EL (cell line): ENCODE results near the gene ALG9.

Experiments
- DNase-seq: peaks from one replicate; pipeline ENCODE4 v3.0.0-alpha.2; 2016

Gene ALG9

GRCh38 chr11:111878849-111879636 lies 7.7 kb upstream of the ALG9 start, which contains the start of the genes CFAP68 and FDXACB1:
Gene CFAP68 (plus strand): TSS chr11:111879541. CDS start chr11:111879561, 20 bp downstream.
Gene FDXACB1 (minus strand): TSS chr11:111879165. CDS start chr11:111879132, 33 bp downstream.
- DNase-seq: peak; percentile 97

GRCh38 chr11:111878385-111878848 lies 7.0 kb upstream of the ALG9 start:
- DNase-seq: no peak

DNA sequence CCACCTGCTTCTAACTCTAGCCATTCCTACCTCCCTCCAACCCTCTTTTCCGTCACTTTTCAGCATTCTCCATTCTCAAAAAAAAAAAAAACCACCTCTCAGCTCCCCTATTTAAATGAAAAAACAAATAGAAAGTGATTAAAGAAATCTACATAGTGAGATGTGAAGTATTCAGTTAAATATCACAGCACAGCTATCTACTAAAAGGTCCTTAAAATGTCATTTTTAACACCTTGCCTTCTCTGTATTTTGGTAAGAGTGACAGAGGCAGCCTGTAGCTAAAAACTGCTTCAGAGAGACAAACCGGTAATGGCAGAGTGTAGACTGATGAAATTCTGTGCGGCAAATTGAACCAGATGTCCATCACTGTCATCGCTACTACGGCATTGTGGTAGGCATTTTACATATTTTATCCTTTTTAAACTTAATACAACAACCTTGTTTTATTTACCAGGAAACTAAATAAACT lies 346 bp upstream of the ALG9 start:
- DNase-seq: no peak

DNA sequence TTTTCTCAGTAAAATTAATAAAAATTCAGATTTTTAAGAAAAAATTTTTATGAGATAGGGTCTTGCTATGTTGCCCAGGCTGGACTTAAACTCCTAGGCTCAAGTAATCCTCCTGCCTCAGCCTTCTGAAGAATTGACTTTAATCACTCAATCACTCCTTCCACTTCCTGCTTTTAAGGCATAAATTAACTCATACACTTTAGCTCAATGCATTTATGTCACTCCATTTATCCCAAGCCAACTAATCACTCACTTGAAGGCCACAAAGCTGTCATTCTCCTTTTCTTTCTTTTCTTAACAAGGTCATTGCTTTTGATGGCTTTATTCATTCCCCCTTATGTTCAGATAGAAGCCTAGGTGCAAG lies 877 bp downstream of the ALG9 start:
- peak; percentile 3 for DNase-seq

- no peak for DNase-seq
Observed at GRCh38 chr11:111870113-111870512, 1.3 kb downstream of the ALG9 start.

DNA sequence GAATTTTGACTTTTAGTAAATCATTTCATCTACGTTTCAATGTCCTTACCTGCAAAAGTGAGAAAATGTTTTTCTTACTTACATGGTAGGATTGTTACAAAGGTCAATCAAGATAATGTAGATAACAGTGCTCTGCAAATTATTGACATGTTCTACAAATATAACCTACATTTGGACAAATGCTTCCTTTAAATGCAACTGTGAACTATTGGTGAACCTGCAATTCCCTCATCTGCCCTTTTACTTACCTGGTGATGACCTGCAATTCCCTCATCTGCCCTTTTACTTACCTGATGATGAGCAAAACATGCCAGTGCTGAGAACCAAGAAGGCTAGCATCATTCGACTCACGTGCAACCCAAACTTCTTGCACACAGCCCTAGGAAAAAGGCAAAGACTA lies 11.1 kb downstream of the ALG9 start:
- DNase-seq: no peak

DNA sequence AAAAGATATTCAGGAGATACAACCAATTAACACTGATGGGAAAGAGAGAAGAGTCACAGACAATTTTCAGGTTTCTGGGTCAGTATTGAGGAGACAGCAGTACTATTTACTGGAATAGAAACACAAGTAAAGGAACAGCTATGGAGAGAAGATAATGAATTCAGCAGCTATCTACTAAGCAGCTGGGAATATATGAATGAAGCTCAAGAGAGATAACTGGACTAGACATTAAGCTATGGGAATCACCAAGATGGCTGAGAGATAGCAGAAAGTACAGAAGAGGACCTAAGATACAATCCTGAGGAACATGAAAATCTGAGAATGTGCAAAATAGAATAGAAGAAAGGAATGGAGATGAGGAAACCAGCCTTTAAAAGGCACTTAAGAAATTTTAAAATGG lies 15.9 kb downstream of the ALG9 start:
- DNase-seq: no peak

- DNase-seq: no peak
Observed at GRCh38 chr11:111852103-111852502, 19.3 kb downstream of the ALG9 start.

- peak; percentile 5 for DNase-seq
Observed at GRCh38 chr11:111851636-111852035, 19.7 kb downstream of the ALG9 start.

GRCh38 chr11:111851067-111851466 lies 20.3 kb downstream of the ALG9 start:
- no peak for DNase-seq

- no peak for DNase-seq
Observed at GRCh38 chr11:111849631-111850030, 21.8 kb downstream of the ALG9 start.

- peak; percentile 67 for DNase-seq
Observed at GRCh38 chr11:111846636-111847035, 24.7 kb downstream of the ALG9 start.

DNA sequence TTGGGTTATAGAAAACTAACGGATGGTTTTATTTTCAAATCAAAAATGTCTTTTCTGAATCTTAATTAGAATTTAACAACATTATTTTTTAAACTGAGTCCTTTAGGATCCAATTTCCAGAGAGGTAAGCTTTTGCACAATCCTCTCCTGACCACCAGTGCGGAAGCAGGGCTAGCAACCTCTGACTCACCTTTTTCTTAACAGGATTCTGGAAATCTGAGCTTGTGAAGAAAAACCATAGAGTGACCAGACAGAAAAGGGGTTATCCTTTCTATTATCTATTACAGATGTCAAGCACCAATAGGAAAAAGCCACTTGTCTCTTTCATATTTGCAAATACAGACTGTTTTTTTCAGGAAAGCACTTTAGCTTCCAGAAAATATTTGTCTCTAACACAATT lies 25.3 kb downstream of the ALG9 start:
- DNase-seq: peak; percentile 16

- DNase-seq: no peak
Observed at GRCh38 chr11:111845276-111846028, 25.9 kb downstream of the ALG9 start.

- no peak for DNase-seq
Observed at GRCh38 chr11:111843661-111844060, 27.7 kb downstream of the ALG9 start.

DNA sequence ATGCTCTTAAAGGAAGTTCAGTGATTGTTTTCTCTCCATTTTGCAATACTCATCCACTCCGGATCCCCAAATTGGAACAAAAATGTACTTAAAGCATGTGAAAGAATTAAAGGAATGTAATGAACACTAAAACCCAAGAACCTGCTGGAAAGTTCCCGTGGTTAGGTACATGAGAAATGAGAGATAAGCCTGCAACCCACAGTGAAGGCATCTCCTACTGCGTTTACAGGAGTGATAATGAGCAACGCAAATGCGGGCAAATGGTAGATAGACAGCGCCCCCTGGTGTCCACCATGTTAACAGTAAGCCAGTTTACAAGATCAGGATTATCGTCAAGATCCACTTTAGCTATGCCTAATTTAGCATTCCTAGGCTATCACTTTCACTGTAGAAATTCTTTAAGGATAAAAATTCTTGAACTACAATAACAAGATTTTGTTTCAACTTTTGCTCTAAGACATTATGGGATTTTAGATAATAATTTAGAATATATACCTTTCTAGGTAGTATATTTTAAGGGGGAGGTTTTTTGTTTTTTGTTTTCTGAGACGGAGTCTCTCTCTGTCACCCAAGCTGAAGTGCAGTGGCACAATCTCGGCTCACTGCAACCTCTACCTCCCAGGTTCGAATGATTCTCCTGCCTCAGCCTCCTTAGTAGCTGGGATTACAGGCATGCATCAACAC lies 29.9 kb downstream of the ALG9 start:
- peak; percentile 81 for DNase-seq

- DNase-seq: no peak
Observed at GRCh38 chr11:111840143-111840542, 31.2 kb downstream of the ALG9 start.

DNA sequence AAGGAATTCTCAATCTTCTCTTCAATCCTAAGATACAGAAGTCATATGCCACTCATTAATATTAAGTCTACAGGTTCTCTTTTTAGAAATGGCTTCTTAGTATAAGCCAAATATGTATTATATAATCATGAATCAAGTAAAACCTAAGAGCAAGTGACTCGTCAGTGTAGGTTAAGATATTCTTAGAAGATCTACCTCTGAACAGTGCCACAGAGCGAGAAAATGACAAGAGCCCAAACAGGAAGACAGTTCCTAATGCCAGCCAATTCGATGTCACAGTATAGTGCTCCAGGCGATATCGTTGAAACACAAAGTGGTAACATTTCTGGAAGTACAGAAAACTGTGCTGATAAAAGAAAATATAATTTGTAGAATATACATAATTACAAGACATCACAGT lies 33.3 kb downstream of the ALG9 start:
- DNase-seq: no peak

- DNase-seq: no peak
Observed at GRCh38 chr11:111837366-111837891, 34.0 kb downstream of the ALG9 start.

DNA sequence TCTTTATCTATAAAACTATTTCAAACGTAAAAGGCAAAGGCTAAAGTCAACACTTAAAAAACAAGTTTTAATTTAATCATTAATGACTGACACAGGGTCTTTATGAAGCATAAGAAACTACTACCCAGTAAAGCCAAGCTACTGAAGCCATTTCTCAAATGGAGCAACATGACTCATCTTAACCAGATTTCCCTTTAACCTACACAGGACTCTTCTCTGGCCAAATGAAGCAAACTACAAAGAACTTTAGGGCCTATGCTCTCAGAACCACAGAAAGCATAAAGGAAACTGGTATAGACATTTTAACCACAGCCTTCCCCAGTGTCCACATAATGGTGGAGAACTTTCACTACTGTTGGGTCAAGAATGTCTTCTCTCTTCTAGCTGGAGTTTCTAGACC lies 34.7 kb downstream of the ALG9 start:
- peak; percentile 18 for DNase-seq

DNA sequence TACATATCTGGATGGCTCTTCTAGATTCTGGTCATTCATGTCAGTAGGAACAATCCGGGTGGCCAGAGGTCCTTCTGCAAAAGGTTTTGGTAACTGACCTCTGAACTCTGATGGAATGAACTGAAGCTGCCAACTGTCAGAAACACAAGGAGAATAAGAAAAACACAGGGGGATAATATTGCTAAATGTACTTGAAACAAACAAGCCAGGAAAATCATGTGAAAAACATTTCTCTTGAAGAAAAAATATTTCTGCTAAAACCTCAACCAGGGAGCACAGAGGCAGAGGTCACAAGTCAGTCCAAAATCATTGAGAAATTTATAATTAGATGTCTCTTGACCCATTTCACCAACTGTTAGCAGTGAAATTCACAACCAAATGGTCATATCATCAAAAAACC lies 35.2 kb downstream of the ALG9 start:
- DNase-seq: no peak

DNA sequence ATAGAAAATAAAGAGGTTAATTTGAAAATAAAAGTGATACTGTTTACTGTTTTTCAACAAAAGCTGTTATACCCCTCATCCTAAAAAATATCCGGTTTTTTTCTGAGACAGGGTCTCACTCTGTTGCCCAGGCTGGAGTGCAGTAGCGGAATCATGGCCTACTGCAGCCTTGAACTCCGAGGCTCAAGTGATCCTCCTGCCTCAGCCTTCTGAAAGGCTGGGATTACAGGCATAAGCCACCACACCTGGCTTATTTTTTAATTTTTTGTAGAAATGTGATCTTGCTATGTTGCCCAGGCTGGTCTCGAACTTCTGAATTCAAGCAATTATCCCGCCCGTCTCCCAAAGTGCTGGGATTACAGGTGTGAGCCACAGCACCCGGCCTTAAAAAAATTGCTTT lies 35.7 kb downstream of the ALG9 start:
- DNase-seq: no peak
